Fibroblast of mammary gland (primary cell): ENCODE results near the gene ZNF17.
A peak's percentile ranks its signal among the peaks of the same experiment; 100 is the strongest.

Experiments
- DNase-seq: peaks from one replicate; pipeline ENCODE4 v3.0.0-alpha.2; 2010; ENCODE audit warnings: low read depth
- H3K4me3 ChIP-seq: 2 replicates; pipeline ENCODE4 v1.5.1; 2011; ENCODE audit warnings: low read depth, mild to moderate bottlenecking, low read length, moderate library complexity; ENCODE audit not compliant: control insufficient read depth
- TF ChIP-seq, protein P1 (sequence below): conservative IDR thresholded peaks from 2 replicates; pipeline ENCODE4 v1.5.1; 2011; ENCODE audit warnings: low read depth, low read length, inconsistent platforms; ENCODE audit not compliant: control insufficient read depth, insufficient read depth

ZNF17 gene

DNA sequence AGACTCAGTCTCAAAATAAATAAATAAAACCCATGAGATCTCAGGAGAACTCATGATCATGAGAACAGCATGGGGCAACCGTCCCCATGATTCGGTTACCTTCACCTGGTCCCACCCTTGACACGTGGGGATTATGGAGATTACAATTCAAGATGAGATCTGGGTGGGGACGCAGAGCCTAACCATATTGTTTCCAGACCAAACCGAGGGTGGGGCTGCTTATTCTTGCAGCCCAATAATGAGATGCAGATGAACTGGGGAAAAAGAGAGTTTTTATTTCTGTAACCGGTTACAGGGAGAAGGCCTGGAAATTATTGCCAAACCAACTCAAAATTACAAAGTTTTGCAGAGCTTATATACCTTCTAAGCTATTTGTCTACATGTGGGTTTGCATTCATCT lies 34.8 kb upstream of the ZNF17 start:
- DNase-seq, result no peak
- TF ChIP-seq, protein P1, sequence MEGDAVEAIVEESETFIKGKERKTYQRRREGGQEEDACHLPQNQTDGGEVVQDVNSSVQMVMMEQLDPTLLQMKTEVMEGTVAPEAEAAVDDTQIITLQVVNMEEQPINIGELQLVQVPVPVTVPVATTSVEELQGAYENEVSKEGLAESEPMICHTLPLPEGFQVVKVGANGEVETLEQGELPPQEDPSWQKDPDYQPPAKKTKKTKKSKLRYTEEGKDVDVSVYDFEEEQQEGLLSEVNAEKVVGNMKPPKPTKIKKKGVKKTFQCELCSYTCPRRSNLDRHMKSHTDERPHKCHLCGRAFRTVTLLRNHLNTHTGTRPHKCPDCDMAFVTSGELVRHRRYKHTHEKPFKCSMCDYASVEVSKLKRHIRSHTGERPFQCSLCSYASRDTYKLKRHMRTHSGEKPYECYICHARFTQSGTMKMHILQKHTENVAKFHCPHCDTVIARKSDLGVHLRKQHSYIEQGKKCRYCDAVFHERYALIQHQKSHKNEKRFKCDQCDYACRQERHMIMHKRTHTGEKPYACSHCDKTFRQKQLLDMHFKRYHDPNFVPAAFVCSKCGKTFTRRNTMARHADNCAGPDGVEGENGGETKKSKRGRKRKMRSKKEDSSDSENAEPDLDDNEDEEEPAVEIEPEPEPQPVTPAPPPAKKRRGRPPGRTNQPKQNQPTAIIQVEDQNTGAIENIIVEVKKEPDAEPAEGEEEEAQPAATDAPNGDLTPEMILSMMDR, result no peak
- H3K4me3 ChIP-seq, result no peak overlapping the region

DNA sequence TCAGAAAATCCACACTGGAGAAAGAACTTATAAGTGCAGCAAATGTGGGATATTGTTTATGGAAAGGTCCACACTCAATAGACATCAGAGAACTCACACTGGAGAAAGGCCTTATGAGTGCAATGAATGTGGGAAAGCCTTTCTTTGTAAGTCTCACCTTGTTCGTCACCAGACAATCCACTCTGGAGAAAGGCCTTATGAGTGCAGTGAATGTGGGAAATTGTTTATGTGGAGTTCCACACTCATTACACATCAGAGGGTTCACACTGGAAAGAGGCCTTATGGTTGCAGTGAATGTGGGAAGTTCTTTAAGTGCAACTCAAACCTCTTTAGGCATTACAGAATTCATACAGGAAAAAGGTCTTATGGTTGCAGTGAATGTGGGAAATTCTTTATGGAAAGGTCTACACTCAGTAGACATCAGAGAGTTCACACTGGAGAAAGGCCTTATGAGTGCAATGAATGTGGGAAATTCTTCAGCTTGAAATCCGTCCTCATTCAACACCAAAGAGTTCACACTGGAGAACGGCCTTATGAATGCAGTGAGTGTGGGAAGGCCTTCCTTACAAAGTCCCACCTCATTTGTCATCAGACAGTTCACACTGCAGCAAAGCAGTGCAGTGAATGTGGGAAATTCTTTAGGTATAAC lies 33.3 kb upstream of the ZNF17 start:
- H3K4me3 ChIP-seq, result no peak overlapping the region
- no peak for DNase-seq
- TF ChIP-seq, protein P1, result no peak

DNA sequence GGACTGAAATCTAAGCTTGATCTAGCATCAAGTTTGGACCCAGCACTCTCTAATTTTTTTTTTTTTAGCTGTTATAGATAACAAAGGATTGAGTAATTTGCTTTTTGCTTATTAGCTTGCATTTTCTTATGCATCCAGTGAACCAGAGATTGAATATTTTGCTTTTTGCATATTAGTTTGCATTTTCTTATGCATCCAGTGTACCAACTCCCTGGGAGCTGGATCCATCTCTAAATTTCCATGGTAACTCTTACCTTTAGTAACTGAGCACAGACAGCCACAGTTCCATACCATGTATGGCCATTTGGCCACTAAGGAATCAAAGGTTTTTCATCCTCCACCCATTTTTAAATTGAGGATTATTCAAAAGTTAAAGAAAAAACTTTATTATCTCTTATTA lies 30.0 kb upstream of the ZNF17 start:
- TF ChIP-seq, protein P1, result no peak
- no peak overlapping the region for H3K4me3 ChIP-seq
- no peak for DNase-seq

DNA sequence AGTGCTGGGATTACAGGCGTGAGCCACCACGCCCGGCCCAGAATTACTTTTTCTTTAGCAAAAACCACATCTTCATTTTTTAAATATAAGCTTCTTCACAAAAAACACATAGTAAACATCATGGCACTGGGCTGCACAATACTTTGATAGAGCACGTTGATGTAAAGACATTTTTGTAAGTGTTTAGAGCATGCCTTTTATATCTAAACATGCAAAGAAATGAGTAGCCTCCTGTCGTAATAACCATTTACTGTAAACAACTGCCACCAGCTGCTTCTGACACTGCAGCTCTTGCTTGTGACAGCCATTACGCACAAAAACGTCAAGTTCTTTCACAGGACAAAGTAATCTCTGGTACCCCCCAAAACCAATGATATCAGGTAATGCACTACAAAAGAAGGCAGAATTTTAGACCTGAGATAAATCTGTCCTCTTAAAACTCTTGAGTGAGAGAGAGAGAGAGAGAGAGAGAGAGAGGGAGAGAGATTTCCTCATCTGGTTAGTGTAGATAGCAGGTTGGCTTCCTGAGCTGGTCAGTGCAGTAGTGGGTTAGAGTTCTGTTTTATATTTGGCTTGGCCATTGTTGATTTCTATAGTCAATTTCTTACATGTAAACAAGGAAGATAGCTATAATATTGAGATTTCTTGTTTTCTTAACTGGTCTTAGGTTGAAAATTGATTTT lies 28.0 kb upstream of the ZNF17 start:
- TF ChIP-seq, protein P1, result no peak
- no peak for DNase-seq
- H3K4me3 ChIP-seq, result no peak overlapping the region

DNA sequence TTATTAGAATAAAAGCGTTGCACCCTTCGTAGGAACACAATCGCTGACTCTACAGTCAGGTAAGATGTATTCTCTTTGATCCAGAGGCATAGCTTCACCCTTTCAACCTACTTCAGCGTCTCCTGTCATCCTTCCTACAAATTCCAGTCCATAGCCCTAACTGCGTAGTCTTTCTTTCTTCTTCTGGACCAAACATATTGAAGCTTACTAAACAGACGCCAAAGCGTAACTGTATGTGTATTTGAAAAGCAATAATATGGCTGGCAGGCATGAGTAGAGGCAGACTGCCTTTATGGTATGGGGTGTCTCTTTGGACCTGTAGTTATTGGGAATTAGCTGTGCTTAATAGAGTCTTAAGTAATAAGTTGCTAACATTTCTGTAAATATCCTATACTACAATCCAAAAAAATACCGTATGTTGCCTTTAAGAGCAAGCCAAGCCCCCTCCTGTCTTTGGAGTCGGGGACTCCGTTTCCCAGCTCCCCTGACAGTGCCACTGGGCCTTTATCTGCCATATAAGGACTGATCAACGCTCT lies 21.7 kb upstream of the ZNF17 start:
- peak overlapping the region; percentile 92 for H3K4me3 ChIP-seq
- DNase-seq, result no peak
- TF ChIP-seq, protein P1, result no peak

DNA sequence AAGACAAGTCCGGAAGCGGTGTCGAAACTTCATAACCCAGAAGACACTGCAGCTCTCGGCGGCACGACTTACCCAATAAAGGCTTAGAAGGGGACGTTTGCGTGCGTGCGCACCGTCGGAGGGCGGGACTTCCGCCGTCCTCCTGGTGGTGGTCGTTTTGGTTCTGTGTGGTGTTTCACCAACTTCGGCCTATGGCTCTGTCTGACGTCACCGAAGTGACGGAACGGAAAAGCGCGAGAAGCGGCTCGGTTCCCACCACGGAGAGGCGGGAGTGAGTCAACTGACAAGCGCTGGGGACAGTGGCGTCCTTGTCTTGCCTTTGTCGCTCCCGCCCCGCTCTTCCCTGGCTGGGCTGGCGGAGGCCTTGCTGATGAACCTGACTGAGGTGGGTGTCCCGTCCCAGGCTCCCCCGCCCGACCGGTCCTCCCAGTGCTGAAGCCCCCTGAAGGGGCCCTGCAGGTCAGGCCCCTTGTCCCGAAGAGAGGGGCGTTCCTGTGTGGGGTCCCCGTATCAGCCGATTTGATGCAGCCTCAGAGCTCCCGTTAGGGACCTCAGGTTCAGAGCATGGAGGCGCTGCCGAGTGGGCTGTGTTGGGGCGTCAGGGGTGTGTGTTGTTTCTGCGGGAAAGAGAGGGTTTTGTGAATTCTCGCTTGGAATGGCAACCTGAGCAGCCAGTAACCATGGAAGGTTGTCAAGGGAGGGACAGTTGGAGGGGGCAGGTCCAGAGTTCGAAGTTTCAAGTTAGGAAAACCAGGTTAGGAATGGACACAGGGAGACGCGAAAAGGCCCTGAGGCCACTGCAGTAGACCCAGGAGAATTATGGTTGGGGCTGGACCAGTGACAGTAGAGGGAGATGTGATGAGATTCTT lies 21.0 kb upstream of the ZNF17 start, which contains the start of gene ZNF548:
Gene ZNF548 (plus strand): TSS at position 125 of the 869 bp plus-strand sequence. CDS start 246 bp downstream, at position 371.
- peak; percentile 99 for DNase-seq
- TF ChIP-seq, protein P1, result peak; percentile 3
- peak within 1 kb of the TSS; percentile 92 for H3K4me3 ChIP-seq
